Activated naive CD4-positive, alpha-beta T cell treated with Interleukin-2 at 50 U/mL for 16 hours (primary cell): ENCODE results near the gene CCT7.
A peak's percentile ranks its signal among the peaks of the same experiment; 100 is the strongest.

Experiments used
- DNase-seq: peaks from one replicate; pipeline ENCODE4 v3.0.0-alpha.2; 2020

Gene CCT7

GRCh38 chr2:73269686-73270465 is 35.8 kb downstream of the CCT7 start:
- DNase-seq, result no peak

GRCh38 chr2:73272270-73272669 is 38.2 kb downstream of the CCT7 start:
- no peak for DNase-seq

- no peak for DNase-seq
Measured at GRCh38 chr2:73279852-73280251, 45.7 kb downstream of the CCT7 start.

- no peak for DNase-seq
Measured at GRCh38 chr2:73281244-73281643, 47.1 kb downstream of the CCT7 start.

- DNase-seq, result no peak
Measured at GRCh38 chr2:73282924-73283544, 48.9 kb downstream of the CCT7 start.

- DNase-seq, result peak; percentile 16
Measured at GRCh38 chr2:73283545-73284295, 49.6 kb downstream of the CCT7 start.

GRCh38 chr2:73284296-73285158 is 50.4 kb downstream of the CCT7 start, which contains the start of gene FBXO41:
Gene FBXO41, minus strand, starts transcription at chr2:73284478. Its CDS starts 14,848 bp downstream, at chr2:73269630.
- peak; percentile 75 for DNase-seq

- no peak for DNase-seq
Measured at GRCh38 chr2:73285159-73285739, 51.1 kb downstream of the CCT7 start.

- no peak for DNase-seq
Measured at GRCh38 chr2:73286134-73286655, 52.1 kb downstream of the CCT7 start.

GRCh38 chr2:73289304-73289703 is 55.2 kb downstream of the CCT7 start:
- no peak for DNase-seq

- peak; percentile 56 for DNase-seq
Measured at GRCh38 chr2:73290049-73290839, 56.1 kb downstream of the CCT7 start.

GRCh38 chr2:73291093-73291460 is 57.0 kb downstream of the CCT7 start:
- DNase-seq, result peak; percentile 59

GRCh38 chr2:73291461-73292315 is 57.6 kb downstream of the CCT7 start:
- DNase-seq, result no peak

GRCh38 chr2:73292316-73292905 is 58.3 kb downstream of the CCT7 start:
- DNase-seq, result no peak

- DNase-seq, result peak; percentile 6
Measured at GRCh38 chr2:73292906-73293533, 58.9 kb downstream of the CCT7 start.

- DNase-seq, result peak; percentile 92
Measured at GRCh38 chr2:73293534-73294171, 59.5 kb downstream of the CCT7 start, which contains the start of gene EGR4. Gene EGR4, minus strand, starts transcription at chr2:73293548. Its CDS starts 231 bp downstream, at chr2:73293317.

GRCh38 chr2:73294239-73294638 is 60.1 kb downstream of the CCT7 start:
- no peak for DNase-seq

- no peak for DNase-seq
Measured at GRCh38 chr2:73295751-73296400, 61.8 kb downstream of the CCT7 start.
